Thyroid gland (tissue), 4 donors: ENCODE data around the gene CCDC117.

Source experiments
- CTCF ChIP-seq, 6 experiments: fragments of 200-600 bp in 3 of 6; fragments of 450-650 bp in 3 of 6; sonication (generic) in 3 of 6; IDR thresholded peaks; one replicate each; pipeline ENCODE4 v1.5.1; 2016 to 2019; ENCODE audit warnings: antibody characterized with exemption in 6 of 6, mild to moderate bottlenecking in 2 of 6, inconsistent platforms in 1 of 6, moderate library complexity in 1 of 6
- POLR2A ChIP-seq, 2 donors: fragments of 450-650 bp; IDR thresholded peaks; one replicate each; pipeline ENCODE4 v1.6.1; 2017; ENCODE audit warnings: antibody characterized with exemption in 2 of 2, mild to moderate bottlenecking in 2 of 2, moderate library complexity in 1 of 2

- TF ChIP-seq CTCF (IDR thresholded peaks at IDR 0.05): no peak
- TF ChIP-seq POLR2A (IDR thresholded peaks at IDR 0.05): no peak
Measured at GRCh38 chr22:28734393-28734792, 38.1 kb upstream of the CCDC117 start.
